IPS-18a (cell line): ENCODE results near the gene KRTAP2-4.
"Not testable (repeated sequence)": the region's sequence is repeated elsewhere in the genome, so short reads cannot be mapped to it uniquely, and the experiment has no call there.

ENCODE experiments used
- H3K27ac ChIP-seq: one replicate; pipeline ENCODE4 v1.5.1; 2013; ENCODE audit warnings: low read length
- H3K27me3 ChIP-seq: one replicate; pipeline ENCODE4 v1.6.1; 2013; ENCODE audit warnings: mild to moderate bottlenecking, low read length; ENCODE audit not compliant: control insufficient read depth, insufficient read depth
- H3K36me3 ChIP-seq: one replicate; pipeline ENCODE4 v1.6.1; 2013; ENCODE audit warnings: low read depth, low read length; ENCODE audit not compliant: control insufficient read depth
- H3K4me1 ChIP-seq: one replicate; pipeline ENCODE4 v1.6.1; 2013; ENCODE audit warnings: low read depth, low read length; ENCODE audit not compliant: control insufficient read depth
- H3K4me3 ChIP-seq: one replicate; pipeline ENCODE4 v1.5.1; 2013; ENCODE audit warnings: low read length
- H3K9ac ChIP-seq: one replicate; pipeline ENCODE4 v1.6.1; 2013; ENCODE audit warnings: mild to moderate bottlenecking, low read length, moderate library complexity
- H3K9me3 ChIP-seq: one replicate; pipeline ENCODE4 v1.6.1; 2013; ENCODE audit warnings: low read depth, low read length; ENCODE audit not compliant: control insufficient read depth

Gene KRTAP2-4

GRCh38 chr17:41065016-41065689 is 526 bp downstream of the KRTAP2-4 start:
- H3K36me3 ChIP-seq, H3K9me3 ChIP-seq, H3K4me3 ChIP-seq, H3K9ac ChIP-seq, H3K27ac ChIP-seq, H3K27me3 ChIP-seq, H3K4me1 ChIP-seq: not testable (repeated sequence)

- H3K36me3 ChIP-seq: no peaks in the 10 kb centered on the region
- H3K27ac ChIP-seq: no peak overlapping the region
Observed at GRCh38 chr17:41064301-41064700, 1.4 kb downstream of the KRTAP2-4 start.

GRCh38 chr17:41063449-41063848 is 2.2 kb downstream of the KRTAP2-4 start:
- H3K36me3 ChIP-seq: no peaks in the 10 kb centered on the region
- H3K9me3 ChIP-seq: no peaks in the 10 kb centered on the region
- no peaks in the 10 kb centered on the region for H3K27me3 ChIP-seq
- H3K4me3 ChIP-seq: no peak overlapping the region
- no peak overlapping the region for H3K27ac ChIP-seq
- peaks cover 3% of the 10 kb centered on the region for H3K4me1 ChIP-seq
- H3K9ac ChIP-seq: no peak overlapping the region

More at GRCh38 chr17:41064301-41064700, 1.4 kb downstream of the KRTAP2-4 start:
- peaks cover 1% of the 10 kb centered on the region for H3K4me1 ChIP-seq
- no peak overlapping the region for H3K4me3 ChIP-seq
- no peaks in the 10 kb centered on the region for H3K9me3 ChIP-seq
- H3K9ac ChIP-seq: no peak overlapping the region
- H3K27me3 ChIP-seq: no peaks in the 10 kb centered on the region

- Histone ChIP-seq H3K4me3 (no peak overlapping the region), H3K4me1 (peaks cover 3% of the 10 kb centered on the region), H3K27me3 (no peaks in the 10 kb centered on the region), H3K9ac (no peak overlapping the region), H3K27ac (no peak overlapping the region), H3K36me3 (no peaks in the 10 kb centered on the region), H3K9me3 (no peaks in the 10 kb centered on the region)
Observed at GRCh38 chr17:41061964-41062363, 3.7 kb downstream of the KRTAP2-4 start.

- no peak within 1 kb of the TSS for H3K27ac ChIP-seq
- H3K4me1 ChIP-seq: peaks cover 3% of the 10 kb centered on the region
Observed at GRCh38 chr17:41060052-41060604, 5.6 kb downstream of the KRTAP2-4 start, which contains the start of gene KRTAP2-3. Gene KRTAP2-3 (minus strand): TSS chr17:41060114. CDS start chr17:41060050, 64 bp downstream.

GRCh38 chr17:41059276-41060051 is 6.2 kb downstream of the KRTAP2-4 start:
- H3K27me3 ChIP-seq, H3K9ac ChIP-seq, H3K4me1 ChIP-seq, H3K36me3 ChIP-seq, H3K9me3 ChIP-seq, H3K4me3 ChIP-seq, H3K27ac ChIP-seq: not testable (repeated sequence)

More at GRCh38 chr17:41060052-41060604, 5.6 kb downstream of the KRTAP2-4 start, which contains the start of gene KRTAP2-3:
- H3K27me3 ChIP-seq: no peaks in the 10 kb centered on the region
- H3K9me3 ChIP-seq: no peaks in the 10 kb centered on the region
- H3K36me3 ChIP-seq: no peaks in the 10 kb centered on the region
- H3K9ac ChIP-seq: no peak within 1 kb of the TSS
- no peak within 1 kb of the TSS for H3K4me3 ChIP-seq

GRCh38 chr17:41058741-41059140 is 6.9 kb downstream of the KRTAP2-4 start:
- H3K27ac ChIP-seq: no peak overlapping the region
- no peaks in the 10 kb centered on the region for H3K36me3 ChIP-seq
- no peaks in the 10 kb centered on the region for H3K9me3 ChIP-seq
- no peaks in the 10 kb centered on the region for H3K27me3 ChIP-seq
- no peak overlapping the region for H3K9ac ChIP-seq
- no peak overlapping the region for H3K4me3 ChIP-seq
- H3K4me1 ChIP-seq: peaks cover 3% of the 10 kb centered on the region

- H3K36me3 ChIP-seq: no peaks in the 10 kb centered on the region
- peaks cover 3% of the 10 kb centered on the region for H3K4me1 ChIP-seq
- H3K9me3 ChIP-seq: no peaks in the 10 kb centered on the region
- no peak overlapping the region for H3K9ac ChIP-seq
- H3K27me3 ChIP-seq: no peaks in the 10 kb centered on the region
- no peak overlapping the region for H3K4me3 ChIP-seq
- H3K27ac ChIP-seq: no peak overlapping the region
Observed at GRCh38 chr17:41057547-41057946, 8.1 kb downstream of the KRTAP2-4 start.

GRCh38 chr17:41055130-41055529 is 10.5 kb downstream of the KRTAP2-4 start, which contains the start of gene KRTAP2-2:
Gene KRTAP2-2 (minus strand): TSS chr17:41055230. CDS start chr17:41055211, 19 bp downstream.
- not testable (repeated sequence) for H3K36me3 ChIP-seq, H3K9me3 ChIP-seq, H3K9ac ChIP-seq, H3K27me3 ChIP-seq, H3K4me1 ChIP-seq, H3K27ac ChIP-seq, H3K4me3 ChIP-seq

GRCh38 chr17:41054556-41054955 is 11.1 kb downstream of the KRTAP2-4 start:
- H3K9ac ChIP-seq, H3K27me3 ChIP-seq, H3K36me3 ChIP-seq, H3K27ac ChIP-seq, H3K4me1 ChIP-seq, H3K4me3 ChIP-seq, H3K9me3 ChIP-seq: not testable (repeated sequence)

GRCh38 chr17:41054025-41054424 is 11.7 kb downstream of the KRTAP2-4 start:
- Histone ChIP-seq H3K27me3 (no peaks in the 10 kb centered on the region), H3K4me3 (no peak overlapping the region), H3K36me3 (no peaks in the 10 kb centered on the region), H3K9ac (no peak overlapping the region), H3K27ac (no peak overlapping the region), H3K4me1 (peaks cover 3% of the 10 kb centered on the region), H3K9me3 (no peaks in the 10 kb centered on the region)
